ENCODE results near the gene NSUN5. TPM values are rescaled to one million over a fixed set of nuclear protein-coding genes. Genes with fewer than 3 reads are reported as not detected.
A peak's percentile ranks its signal among the peaks of the same experiment; 100 is the strongest.

The NSUN5 gene
- total and polyA plus RNA-seq, 2 of the 8 experiments (the other 6 are each of a cell fraction or from before 2014, with no cell fraction given): 56.2 to 89.0 TPM

GRCh38 chr7:73330772-73331171 lies 22.1 kb upstream of the NSUN5 start:
- Histone ChIP-seq H3K27ac (ENCODE audit: low read depth, low read length) (no peak overlapping the region), H3K36me3 (ENCODE audit: control insufficient read depth in 2 of 4, insufficient read depth in 4 of 4, low read length in 3 of 4) (no peaks in the 10 kb centered on the region), H2AK5ac (ENCODE audit: low read depth, low read length) (no peak overlapping the region), H3K9me3 (ENCODE audit: insufficient read depth in 2 of 2, low read depth in 1 of 2, low read length in 1 of 2) (no peaks in the 10 kb centered on the region), H3K79me2 (ENCODE audit: control insufficient read depth in 1 of 2, insufficient read depth in 2 of 2, low read length in 2 of 2) (no peaks in the 10 kb centered on the region), H2BK15ac (ENCODE audit: low read length) (no peak overlapping the region; the same call in 1 of the 2 replicates), H3K27me3 (replicated peaks in 1 of 4; ENCODE audit: control insufficient read depth in 3 of 4, extremely low read depth in 1 of 4, insufficient read depth in 3 of 4, low read length in 3 of 4) (no peaks in the 10 kb centered on the region; a peak in 1 of 7 replicates), H2BK20ac (ENCODE audit: low read length) (no peak overlapping the region), H3K9ac (replicated peaks in 1 of 4; ENCODE audit: extremely low read depth in 1 of 4, low read depth in 3 of 4, low read length in 3 of 4) (no peak overlapping the region), H3K79me1 (ENCODE audit: low read depth, low read length) (no peaks in the 10 kb centered on the region), H2AFZ (ENCODE audit: low read length) (peak overlapping the region; percentile 26; the same call in 1 of the 2 replicates), H2BK12ac (ENCODE audit: low read depth, low read length) (peak overlapping the region; percentile 53; the same call in 1 of the 2 replicates), H3K4me2 (ENCODE audit: insufficient read depth in 1 of 2, low read depth in 2 of 2, low read length in 2 of 2) (no peak overlapping the region), H3K23ac (ENCODE audit: insufficient read length) (no peak overlapping the region), H3K14ac (ENCODE audit: insufficient read length) (no peak overlapping the region), H3K18ac (ENCODE audit: extremely low read depth, low read length) (no peak overlapping the region), H4K91ac (replicated peaks; ENCODE audit: insufficient read length, low read length) (peak overlapping the region; percentile 29), H3K4me3 (ENCODE audit: extremely low read depth in 1 of 4, insufficient read depth in 2 of 4, low read depth in 3 of 4, low read length in 4 of 4) (no peak overlapping the region), H4K8ac (ENCODE audit: extremely low read depth, insufficient read depth, low read length) (no peak overlapping the region), H2BK5ac (ENCODE audit: low read depth, low read length) (no peak overlapping the region), H3K4ac (replicated peaks; ENCODE audit: insufficient read length, low read depth, low read length) (no peak overlapping the region), H3K4me1 (replicated peaks in 1 of 4; ENCODE audit: control insufficient read depth in 3 of 4, insufficient read depth in 4 of 4, low read length in 3 of 4) (peaks cover 0 to 9% (median 5%) of the 10 kb centered on the region in 4 experiments; a peak in 6 of 7 replicates), H3K56ac (replicated peaks; ENCODE audit: insufficient read length, low read depth, low read length) (no peak overlapping the region), H4K20me1 (replicated peaks in 1 of 2; ENCODE audit: control insufficient read depth in 1 of 2, insufficient read depth in 2 of 2, low read length in 2 of 2) (no peaks in the 10 kb centered on the region), H3K23me2 (ENCODE audit: low read depth, low read length) (no peaks in the 10 kb centered on the region), H4K5ac (ENCODE audit: insufficient read length, low read depth, low read length) (no peak overlapping the region), H2BK120ac (replicated peaks; ENCODE audit: low read depth, low read length) (no peak overlapping the region)
- DNase-seq (ENCODE audit: low read depth in 1 of 2, low spot score in 2 of 2): no peak
- POLR2A ChIA-PET (ENCODE audit: partially characterized antibody): interaction anchor here (1.1 kb wide), 1 partner anchor 23 kb away, joined by 3 read pairs; the partner anchor contains the start of gene NSUN5
- TF ChIP-seq BRCA1 (IDR thresholded peaks at IDR 0.05; ENCODE audit: low read depth, low read length) (no peak), NANOG (IDR thresholded peaks at IDR 0.05; ENCODE audit: insufficient read depth, low read depth, low read length, poor library complexity, severe bottlenecking) (no peak), SP1 (IDR thresholded peaks at IDR 0.05; ENCODE audit: low read depth, low read length) (peak; percentile 64; the same call in 1 of the 2 replicates), RFX5 (IDR thresholded peaks at IDR 0.05; ENCODE audit: borderline replicate concordance, low read depth, low read length) (no peak)
- no peak for FAIRE-seq
- CTCF ChIA-PET (ENCODE audit: partially characterized antibody): interaction anchor here (0.5 to 6.9 kb wide), 6 partner anchors 9 to 121 kb away, joined by 3 to 36 read pairs (median 4); no protein-coding TSS in a partner anchor
- 61% methylated on average over 6 of the region's 6 CpGs; no CpG with 5 or more reads in 1 of the 2 experiments for WGBS, 2 experiments (ENCODE audit: extremely low coverage in 1 of 2, insufficient coverage in 1 of 2, insufficient read length in 1 of 2, insufficient replicate concordance in 2 of 2, low coverage in 1 of 2, low lambda C conversion rate in 2 of 2, missing lambda C conversion rate in 1 of 2)
